ENCODE data around the gene ITPR2.
A peak's percentile ranks its signal among the peaks of the same experiment; 100 is the strongest.
"Not testable (repeated sequence)": the region's sequence is repeated elsewhere in the genome, so short reads cannot be mapped to it uniquely, and the experiment has no call there.

ITPR2 gene

DNA sequence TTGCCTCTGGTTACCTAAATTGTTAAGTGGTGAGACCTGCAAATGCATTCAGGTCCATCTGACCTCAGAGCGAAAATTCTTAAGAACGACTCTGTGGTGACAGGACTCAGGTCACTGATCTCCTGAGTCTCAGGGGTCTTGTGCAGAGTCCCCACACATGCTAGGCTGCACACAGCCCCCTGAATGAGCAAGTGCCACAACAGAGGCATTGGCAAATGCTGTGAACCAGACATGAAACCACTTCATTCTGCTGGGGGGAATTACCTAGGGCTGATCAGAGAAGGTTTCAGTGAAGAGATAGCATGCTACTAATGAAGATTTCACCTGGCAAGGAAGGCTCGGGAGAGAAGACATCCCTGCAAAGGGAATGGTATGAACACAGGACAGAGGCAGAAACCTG lies 281.6 kb downstream of the ITPR2 start:
- DNase-seq = no peak

DNA sequence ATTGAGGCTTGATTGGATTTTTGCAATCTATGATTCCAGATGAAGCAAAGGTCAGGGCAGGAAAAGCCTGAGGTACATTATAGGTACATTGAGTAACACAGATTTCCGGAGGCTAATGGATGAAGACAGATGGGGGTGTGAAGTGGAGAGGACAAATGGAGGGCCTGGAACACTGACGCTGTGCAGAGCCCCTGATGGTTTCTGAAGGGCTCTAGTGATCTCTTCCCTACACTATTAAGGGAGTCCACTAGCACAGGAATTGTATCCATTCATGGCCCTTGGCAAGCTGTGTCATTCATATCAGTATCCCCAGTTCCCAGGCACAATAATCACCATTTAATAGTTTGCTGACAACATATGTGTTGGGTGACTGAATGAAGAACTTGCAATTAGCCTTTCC lies 284.8 kb downstream of the ITPR2 start:
- DNase-seq = no peak

DNA sequence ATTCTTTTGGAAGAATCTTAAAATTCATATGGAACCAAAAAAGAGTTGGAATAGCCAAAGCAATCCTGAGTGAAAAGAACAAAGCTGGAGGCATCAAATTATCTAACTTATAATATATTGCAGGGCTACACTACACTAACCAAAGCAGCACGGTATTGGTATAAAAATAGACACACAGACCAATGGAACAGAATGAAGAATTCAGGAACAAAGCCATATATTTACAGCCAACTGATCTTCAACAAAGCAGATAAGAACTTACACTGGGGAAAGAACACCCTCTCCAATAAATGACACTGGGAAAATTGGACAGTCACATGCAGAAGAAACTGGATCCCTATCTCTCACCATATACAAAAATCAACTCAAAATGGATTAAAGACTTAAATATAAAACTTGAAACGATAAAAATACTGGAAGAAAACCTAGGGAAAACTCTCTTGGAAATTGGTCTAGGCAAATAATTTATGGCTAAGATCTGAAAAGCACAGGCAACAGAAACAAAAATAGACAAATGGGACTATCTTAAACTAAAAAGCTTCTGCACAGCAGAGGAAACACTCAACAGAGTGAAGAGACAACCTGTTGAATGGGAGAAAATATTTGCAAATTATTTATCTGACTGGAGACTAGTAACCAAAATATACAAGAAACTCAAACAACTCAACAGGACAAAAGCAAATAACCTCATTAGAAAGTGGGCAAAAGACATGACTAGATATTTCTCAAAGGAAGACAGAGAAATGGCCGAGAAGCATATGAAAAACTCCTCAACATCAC lies 286.3 kb downstream of the ITPR2 start:
- DNase-seq = no peak

DNA sequence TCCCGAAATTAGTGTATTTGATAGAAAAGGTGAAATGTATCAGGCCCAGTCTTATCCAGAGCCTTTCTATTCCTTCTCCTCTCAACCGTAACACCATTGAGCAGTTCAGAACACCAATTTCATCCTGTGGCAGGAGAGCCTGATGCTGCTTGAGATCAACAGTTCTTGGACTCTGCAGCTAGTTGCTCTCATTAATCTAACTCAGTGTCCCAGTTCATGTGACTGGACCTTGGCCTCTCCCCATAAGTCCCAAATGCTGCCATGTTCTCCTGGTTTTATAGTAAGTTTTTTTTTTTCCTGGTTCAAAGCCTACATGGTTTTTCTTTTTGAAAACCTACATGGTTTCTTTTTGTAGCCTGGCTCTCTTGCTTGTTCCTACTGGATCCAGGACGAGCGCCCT lies 293.9 kb downstream of the ITPR2 start:
- DNase-seq = no peak

DNA sequence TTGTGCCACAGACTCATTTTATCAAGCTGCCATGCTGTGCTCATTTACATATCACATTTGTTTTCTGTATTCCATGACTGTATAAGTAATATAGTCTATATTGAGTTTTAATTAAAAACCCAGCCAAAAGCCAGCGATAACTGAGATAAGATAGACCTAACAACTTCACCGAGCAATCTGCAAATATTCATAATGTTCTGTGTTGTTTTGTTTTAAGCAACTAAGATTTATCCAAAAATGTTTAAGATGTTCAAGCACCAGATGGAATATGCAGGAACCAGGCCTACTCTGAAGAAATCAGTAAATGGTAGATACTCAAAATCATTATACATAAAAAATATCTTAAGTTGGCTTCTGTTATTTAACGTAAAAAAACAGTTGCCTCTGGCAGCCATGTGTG lies 295.3 kb downstream of the ITPR2 start:
- DNase-seq = no peak

DNA sequence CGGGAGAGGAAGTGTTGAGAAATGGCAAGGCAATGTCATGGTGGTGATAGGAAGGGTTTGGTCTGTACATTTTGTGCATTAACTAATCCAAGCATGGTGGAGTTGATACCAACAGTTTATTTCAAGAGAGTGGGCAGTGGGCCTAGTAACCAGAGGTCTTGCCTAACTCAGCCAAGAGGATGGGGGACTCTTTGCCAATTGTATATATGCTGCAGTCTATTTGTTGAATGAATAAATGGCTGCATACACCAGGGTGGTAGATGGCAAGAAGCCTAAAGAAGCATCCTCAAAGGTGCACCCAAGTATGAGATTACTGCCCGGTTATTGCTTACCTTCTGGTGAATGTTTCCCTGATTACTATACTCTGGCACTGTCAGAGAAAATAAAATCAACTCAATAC lies 295.9 kb downstream of the ITPR2 start:
- DNase-seq = peak; percentile 51 to 69

DNA sequence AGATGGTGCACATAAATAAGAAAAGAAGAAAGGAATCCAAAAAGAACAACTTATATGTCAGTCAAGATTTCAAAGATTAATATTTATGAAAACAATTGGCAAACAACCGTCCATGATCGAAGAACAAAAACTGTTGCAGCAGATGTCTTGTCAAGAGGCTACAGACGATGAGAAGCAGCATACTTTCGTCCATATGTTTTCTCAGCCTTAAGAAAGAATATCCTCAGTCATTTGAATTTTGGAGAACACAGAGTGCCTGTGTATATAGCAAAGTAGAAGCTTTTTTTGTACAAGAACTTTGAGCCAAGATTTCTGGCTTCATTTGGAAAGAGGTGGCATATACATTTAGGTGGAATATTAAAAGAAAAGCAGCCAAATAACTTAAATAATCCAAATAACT lies 297.2 kb downstream of the ITPR2 start:
- peak in 1 of 2 experiments; percentile 68 for DNase-seq

DNA sequence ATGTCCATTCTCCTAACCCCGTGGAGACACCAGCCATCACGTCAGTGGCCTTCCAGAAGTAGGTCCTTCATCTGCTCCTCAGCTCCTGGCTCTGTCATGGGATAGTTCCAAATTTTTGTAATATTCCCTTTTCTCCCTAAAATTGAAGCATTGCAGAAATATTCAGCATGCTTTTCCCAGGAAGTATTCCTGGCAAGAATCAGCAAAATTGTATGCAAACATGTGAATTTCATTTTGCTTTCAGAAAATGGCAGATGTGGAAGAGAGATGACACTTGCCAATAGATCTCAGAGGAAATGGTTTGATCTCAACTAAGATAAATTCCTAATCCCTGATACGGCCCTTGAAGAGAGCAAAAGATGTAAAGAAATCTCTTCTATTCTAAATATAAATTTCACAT lies 298.9 kb downstream of the ITPR2 start:
- DNase-seq = peak in 1 of 2 experiments; percentile 6

DNA sequence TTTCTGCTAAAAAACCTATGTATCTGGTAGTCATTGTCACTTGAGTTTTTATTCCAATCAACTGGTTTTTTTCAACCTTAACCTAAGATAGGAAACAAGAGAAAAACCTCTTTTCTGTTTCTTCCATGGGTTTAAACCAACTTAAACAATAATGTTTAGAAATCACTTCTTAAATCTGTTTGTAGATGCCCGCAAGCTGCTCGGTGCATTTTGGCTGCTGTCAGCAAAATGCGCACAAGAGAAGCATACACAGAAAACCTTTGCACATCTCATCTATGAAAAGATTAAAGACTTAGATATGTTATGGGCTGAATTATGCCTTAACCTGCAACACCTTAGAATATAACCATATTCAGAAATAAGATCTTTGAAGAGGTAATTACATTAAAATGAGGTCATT lies 299.8 kb downstream of the ITPR2 start:
- DNase-seq = no peak

DNA sequence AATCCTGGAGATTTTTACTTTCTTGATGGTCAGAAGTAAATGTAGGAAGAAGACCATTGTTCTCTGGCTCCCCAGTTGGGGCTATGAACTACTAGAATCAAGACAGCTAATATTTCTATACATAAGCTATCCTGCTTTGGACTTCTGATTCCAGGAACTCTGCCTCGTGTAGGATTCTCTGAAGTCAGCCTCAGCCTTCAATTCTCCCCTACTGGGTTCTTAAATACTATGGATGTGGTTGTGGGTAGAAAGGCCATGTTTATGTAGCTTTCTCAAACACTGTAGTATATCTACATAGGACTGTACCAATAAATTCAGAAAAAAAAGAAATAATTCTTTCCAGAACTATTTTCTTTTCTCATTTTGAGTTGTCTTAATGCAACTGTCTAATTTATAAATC lies 302.5 kb downstream of the ITPR2 start:
- no peak for DNase-seq

DNA sequence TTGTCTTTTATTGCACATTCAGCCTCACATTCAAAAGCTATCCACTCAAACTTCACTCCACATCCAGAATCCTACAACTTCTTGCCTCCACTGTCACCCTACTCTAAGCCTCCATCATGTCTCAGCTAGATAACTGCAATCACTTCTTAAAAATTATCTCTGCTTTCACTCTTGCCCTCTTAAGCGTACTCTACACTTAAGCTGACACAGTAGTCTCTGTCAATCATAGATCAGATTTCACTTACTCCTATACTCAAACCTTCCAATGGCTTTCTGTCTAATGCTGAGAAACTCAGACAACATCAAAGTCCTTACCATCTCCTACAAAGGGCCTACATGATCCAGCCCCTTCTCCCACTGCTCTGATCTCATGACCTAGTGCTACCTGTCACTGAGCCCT lies 304.1 kb downstream of the ITPR2 start:
- no peak for DNase-seq

DNA sequence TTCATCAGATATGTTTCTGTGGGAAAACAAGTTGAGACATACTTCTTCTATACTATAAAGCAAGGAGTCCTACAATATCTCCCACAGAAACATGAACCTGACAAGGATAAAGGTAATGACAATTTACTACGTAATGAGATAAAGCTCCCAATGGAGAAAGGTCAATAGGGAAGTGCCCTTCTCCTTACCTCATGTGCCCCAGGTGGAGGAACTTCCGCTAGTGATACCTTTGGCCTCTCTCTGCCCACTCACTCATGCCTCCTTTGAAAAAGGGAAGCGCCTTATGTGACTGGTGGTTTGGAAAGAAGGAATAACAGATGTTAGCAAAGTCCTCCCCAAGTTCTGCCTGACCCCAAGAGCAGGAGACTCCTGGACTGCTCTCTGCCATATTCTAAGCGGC lies 305.3 kb downstream of the ITPR2 start:
- DNase-seq = no peak

DNA sequence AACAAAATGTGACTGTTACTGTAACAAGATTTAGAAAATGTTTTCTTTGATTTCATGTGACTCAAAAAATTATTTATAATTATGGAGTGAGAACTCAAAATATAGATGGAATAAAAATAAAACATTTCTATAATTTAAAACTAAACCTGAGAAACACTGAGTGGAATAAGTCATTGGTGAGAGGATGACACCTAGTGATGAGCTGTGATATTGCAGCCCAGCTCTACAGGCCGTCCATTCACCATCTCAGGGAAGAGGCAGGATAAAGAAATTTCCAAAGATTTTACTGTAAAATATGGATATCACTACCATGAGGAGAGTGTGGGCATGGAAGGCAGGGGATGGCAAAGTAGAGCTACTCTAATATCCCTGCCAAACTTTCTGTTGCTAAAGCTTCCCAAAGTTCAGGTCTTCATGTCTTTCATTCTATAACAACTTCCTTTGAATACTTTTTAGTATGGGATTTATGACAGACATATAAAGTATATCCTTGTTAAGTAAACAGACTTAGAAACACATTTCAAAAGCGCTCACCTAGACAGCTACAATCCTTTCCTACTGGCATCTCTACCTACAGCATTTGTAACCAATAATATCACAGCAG lies 308.0 kb downstream of the ITPR2 start:
- peak in 1 of 2 experiments; percentile 10 for DNase-seq

DNA sequence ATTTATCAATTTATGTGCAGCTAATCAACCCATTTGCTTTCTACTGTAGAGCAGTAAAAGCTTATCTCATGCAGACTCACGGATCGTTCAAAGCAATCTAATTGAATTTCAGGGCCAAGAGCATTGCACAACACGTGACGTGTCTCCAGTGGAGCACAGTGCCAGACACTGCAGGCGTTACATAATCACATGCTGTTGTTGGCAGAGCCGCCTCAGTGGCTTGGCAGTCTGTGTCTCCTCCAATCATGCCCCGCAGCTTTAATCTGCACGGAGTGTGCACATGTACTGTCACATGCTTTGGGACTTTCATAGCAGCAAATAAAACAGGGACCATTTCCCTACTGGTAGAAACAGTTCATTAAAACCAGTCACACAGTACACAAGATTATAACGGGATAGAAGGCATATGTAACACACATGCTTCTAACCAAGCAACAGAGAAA lies 309.3 kb downstream of the ITPR2 start:
- DNase-seq = peak; percentile 92 to 97

DNA sequence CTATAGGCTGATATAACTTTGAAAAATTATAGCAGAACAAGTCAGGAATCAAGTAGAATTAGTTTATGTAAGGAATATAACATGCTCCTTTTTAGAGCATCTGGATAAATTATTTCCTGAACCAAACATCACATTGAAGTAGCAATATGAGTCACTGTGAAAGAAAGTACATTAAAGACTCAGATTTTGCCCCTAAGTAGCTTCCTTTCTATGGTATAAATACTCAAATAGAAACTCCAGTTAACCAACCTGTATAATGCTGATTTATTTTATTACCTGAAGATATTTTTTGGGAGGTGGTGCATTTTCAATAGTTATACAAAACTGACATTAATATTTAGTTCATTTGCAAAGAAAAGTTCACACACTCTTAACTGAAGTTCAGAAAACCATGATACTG lies 312.1 kb downstream of the ITPR2 start:
- no peak for DNase-seq

DNA sequence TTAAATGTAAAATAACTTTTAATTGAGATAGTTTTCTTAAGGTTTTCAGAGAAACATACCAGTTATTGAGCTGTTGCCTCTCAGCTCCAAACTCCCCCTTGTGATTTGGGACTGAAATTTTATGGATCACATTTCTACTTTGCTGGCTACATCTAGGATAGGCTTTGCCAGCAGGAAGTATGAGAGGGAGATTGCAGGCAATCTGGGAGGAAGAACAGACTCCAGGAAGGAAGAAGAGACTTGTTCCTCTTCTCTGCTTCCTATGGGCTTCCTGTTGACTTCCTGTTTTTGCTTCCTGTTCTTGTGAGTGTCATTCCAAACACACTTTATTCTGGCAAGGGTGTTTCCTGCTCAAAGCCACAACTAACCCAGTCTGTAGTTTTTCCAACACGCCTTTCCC lies 312.9 kb downstream of the ITPR2 start:
- DNase-seq = peak in 1 of 2 experiments; percentile 42

DNA sequence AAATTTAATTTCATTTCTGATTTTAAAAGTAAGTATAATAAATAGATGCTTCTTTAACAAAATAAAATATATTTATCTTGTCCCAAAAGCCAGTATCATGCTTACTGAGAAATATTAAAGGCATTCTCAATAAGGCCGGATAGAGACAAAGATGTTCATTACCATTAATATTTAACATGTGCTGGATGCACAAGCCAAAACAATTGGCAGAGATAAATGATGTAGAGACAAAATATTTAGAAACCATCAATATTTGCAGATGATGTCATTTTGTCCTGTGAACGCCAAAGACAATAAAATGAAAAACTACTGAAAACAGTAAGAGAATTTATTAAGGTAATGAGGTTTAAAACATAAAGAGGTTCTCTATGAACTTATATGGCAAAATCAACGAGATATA lies 313.5 kb downstream of the ITPR2 start:
- peak; percentile 6 for DNase-seq

DNA sequence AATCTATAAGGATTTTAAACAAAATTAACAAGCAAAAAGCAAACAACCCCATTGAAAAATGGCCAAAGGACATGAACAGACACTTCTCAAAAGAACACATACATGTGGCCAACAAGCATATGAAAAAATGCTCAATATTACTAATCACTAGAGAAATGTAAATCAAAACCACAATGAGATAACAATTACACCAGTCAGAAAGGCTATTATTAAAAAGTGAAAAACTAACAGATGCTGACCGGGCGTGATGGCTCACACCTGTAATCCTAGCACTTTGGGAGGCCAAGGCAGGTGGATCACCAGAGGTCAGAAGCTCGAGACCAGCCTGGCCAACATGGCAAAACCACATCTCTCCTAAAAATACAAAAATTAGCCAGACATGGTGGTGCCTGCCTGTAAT lies 315.7 kb downstream of the ITPR2 start:
- not testable (repeated sequence) for DNase-seq

DNA sequence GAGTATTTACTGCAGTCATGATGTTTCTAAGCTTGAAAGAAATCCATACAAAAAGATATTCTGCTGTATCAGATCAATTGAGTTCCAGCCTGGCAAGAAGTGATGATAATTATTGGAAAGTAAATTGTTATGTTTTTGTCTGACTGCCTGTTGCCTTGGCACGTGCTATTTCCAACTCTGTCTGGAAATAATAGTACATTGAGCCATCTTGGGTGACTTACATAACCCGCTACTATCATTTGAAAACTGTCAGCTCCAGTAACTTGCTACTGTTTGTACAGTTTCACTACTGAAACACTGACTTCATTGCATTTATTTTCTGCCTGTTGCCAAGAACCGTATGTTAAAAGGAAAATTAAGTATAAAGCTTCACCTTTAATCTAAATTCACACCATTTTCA lies 318.6 kb downstream of the ITPR2 start:
- peak in 1 of 2 experiments; percentile 9 for DNase-seq

DNA sequence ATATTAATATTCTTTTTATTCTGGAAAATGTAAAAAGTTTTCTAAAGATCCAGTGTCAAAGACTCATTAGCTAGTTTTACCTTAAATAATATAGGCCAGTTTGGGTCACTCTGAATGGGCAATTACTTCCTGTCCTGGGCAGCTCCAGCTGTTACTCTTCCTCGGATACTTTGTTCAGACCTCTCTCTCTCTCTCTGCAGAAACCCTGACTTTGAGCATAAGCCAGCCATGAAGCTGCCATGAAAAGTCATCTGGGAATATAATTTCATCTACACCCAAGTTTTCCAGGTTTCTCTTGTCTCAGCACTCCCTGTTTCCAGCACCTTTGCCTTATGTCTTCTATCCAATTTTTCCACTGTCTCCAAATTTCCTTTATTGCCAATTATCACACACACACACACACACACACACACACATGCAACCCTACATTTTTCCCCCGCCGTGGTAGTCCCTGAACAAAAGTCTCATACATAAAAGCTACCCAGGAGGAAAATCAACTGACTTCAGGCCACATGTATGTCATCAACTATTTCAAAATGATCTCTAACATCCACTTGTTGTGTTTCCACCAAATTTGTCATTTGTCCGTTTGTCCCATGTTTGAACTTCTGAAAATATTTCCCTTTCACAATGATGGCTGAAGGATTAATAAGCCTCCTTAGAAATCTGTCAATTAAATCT lies 319.5 kb downstream of the ITPR2 start:
- no peak for DNase-seq

DNA sequence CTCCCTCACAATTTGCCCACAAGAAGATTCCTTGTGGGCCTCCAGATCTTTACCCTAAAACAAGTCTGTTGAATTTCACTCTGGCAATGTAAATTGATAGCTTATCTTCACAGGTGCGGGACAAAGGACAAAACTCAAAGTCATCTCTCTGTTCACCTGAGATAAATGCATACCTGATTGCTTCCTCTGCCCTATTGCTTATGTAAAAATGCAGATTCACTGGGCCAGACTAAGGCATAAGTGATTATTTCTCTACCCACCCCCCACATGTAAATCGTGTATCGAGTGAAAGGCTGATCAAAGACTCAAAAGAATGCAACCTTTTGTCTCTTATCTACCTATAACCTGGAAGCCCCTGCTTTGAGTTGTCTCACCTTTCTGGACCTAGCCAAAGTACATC lies 320.8 kb downstream of the ITPR2 start:
- DNase-seq = no peak

DNA sequence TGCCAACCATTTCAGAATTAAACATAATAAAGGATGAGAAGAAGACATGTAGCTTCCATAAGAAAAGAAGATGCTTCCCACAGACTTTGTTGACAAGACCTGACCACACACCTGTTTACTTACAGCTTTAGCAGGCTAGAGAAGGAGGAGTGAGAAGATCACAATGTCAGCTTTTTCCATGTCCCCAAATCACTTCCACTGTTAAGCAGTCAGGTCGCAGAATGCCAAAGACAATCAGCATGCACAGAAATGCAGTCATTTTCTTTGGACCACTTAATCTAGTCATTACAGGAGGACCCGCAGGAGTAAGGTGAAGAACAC lies 322.7 kb downstream of the ITPR2 start:
- DNase-seq = no peak

DNA sequence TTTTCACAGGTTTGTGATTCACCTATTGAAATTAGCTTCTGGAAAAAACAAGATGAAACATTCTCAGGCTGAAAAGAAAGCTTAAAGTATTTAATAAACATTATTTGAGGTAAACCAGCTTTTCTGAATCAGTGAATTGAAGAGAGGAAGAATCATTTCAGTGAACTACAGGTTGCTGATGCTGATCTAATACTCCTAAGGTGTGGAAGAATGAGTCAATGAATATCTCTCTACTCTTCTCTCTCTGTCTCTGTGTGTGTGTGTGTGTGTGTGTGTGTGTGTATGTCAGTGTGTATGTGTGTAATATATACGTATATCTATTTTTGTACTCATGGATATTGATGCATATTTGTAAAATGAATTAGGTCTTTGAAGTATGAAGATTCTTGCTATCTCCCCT lies 325.4 kb downstream of the ITPR2 start:
- DNase-seq = no peak

DNA sequence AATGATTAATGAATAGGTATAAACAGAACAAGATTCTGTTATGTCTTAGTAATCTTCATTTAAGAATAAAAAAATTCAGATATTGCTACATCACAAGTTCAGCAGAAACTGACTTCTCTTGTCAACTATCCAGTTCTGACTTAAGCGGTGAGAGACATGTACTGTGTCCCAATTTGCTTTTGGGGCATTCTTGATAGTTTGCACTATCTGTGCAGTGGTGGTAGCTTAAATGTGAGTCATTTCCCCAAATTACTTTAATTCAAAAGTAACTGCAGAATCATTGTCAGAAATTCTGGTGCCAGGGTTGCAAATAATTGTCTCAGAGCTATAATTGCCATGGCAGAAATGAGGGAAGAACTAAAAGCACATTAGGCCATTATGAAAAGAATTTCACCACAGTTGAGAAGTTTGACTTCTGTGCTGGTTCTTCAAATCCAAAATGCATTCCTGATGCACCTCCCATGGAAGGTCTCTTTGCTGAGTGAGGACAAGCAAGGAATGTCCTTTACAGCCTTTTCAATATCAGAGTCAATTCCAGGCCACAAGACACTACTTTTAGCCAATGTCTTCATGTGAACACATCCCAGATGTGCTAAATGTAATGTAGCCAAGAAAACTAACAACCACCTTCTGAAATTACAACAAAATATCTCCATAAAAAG lies 332.9 kb downstream of the ITPR2 start:
- no peak for DNase-seq

Measured in NCI-H446 (cell line).